HepG2 (cell line): ENCODE data around the gene MCM6. TPM values are rescaled to one million over a fixed set of nuclear protein-coding genes. Genes with fewer than 3 reads are reported as not detected.
A peak's percentile ranks its signal among the peaks of the same experiment; 100 is the strongest.

Source experiments
- CAMTA2 ChIP-seq: sonication (generic); formaldehyde crosslinking; IDR thresholded peaks from 2 replicates; pipeline ENCODE4 v1.4.0; 2020; ENCODE audit warnings: mild to moderate bottlenecking, missing genetic modification reagents, borderline replicate concordance
- CBX2 ChIP-seq, 2 experiments: fragments of 200-600 bp in 1 of 2; sonication (generic); formaldehyde crosslinking in 1 of 2; IDR thresholded peaks; 2 replicates each; pipeline versions ENCODE4 v1.7.0 to v1.8.1; 2018 to 2022; ENCODE audit warnings: low read depth in 2 of 2, low read length in 1 of 2, mild to moderate bottlenecking in 1 of 2, missing genetic modification reagents in 1 of 2
- ELF4 ChIP-seq: sonication (generic); formaldehyde crosslinking; IDR thresholded peaks from 2 replicates; pipeline ENCODE4 v1.5.0; 2020; ENCODE audit warnings: missing genetic modification reagents, mild to moderate bottlenecking, moderate library complexity, borderline replicate concordance
- HNRNPLL ChIP-seq: fragments of 200-400 bp; formaldehyde crosslinking; IDR thresholded peaks from 2 replicates; pipeline ENCODE4 v1.6.1; 2017; ENCODE audit warnings: mild to moderate bottlenecking, low read depth, low read length; ENCODE audit not compliant: poor library complexity, severe bottlenecking
- HOXA7 ChIP-seq: sonication (generic); formaldehyde crosslinking; IDR thresholded peaks from 2 replicates; pipeline ENCODE4 v1.8.1; 2022; ENCODE audit warnings: mild to moderate bottlenecking, missing genetic modification reagents, moderate library complexity
- IKZF4 ChIP-seq: sonication (generic); formaldehyde crosslinking; IDR thresholded peaks from 2 replicates; pipeline ENCODE4 v1.5.1; 2020; ENCODE audit warnings: borderline replicate concordance, mild to moderate bottlenecking, low read depth, missing genetic modification reagents; ENCODE audit errors: not compliant biosample characterization
- IRF9 ChIP-seq: sonication (generic); formaldehyde crosslinking; IDR thresholded peaks from 2 replicates; pipeline ENCODE4 v1.8.0; 2022; ENCODE audit warnings: missing genetic modification reagents, mild to moderate bottlenecking, borderline replicate concordance
- JDP2 ChIP-seq: sonication (generic); formaldehyde crosslinking; IDR thresholded peaks from 2 replicates; pipeline ENCODE4 v1.8.1; 2022; ENCODE audit warnings: missing genetic modification reagents, borderline replicate concordance
- KDM3A ChIP-seq: IDR thresholded peaks from 2 replicates; pipeline ENCODE4 v1.6.1; 2018; ENCODE audit warnings: low read depth, missing compliant biosample characterization
- MAX ChIP-seq: IDR thresholded peaks from 2 replicates; pipeline ENCODE4 v1.6.1; 2012; ENCODE audit warnings: inconsistent platforms
- NFATC3 ChIP-seq: sonication (generic); formaldehyde crosslinking; IDR thresholded peaks from 2 replicates; pipeline ENCODE4 v1.5.1; 2020; ENCODE audit warnings: mild to moderate bottlenecking, missing genetic modification reagents
- NFKB2 ChIP-seq: sonication (generic); formaldehyde crosslinking; IDR thresholded peaks from 2 replicates; pipeline ENCODE4 v1.4.0; 2020; ENCODE audit warnings: missing genetic modification reagents, borderline replicate concordance
- NFKBIZ ChIP-seq: IDR thresholded peaks from 2 replicates; pipeline ENCODE4 v1.6.1; 2018; ENCODE audit warnings: missing genetic modification reagents, missing compliant biosample characterization
- POLR2AphosphoS5 ChIP-seq: IDR thresholded peaks from 2 replicates; pipeline ENCODE4 v1.6.1; 2012; ENCODE audit warnings: low read depth, low read length
- SIN3B ChIP-seq: fragments of 150-350 bp; IDR thresholded peaks from 2 replicates; pipeline ENCODE4 v1.6.1; 2014; ENCODE audit warnings: low read length
- SP5 ChIP-seq: IDR thresholded peaks from 2 replicates; pipeline ENCODE4 v1.6.1; 2016; ENCODE audit warnings: low read depth, borderline replicate concordance
- SSRP1 ChIP-seq: IDR thresholded peaks from 2 replicates; pipeline ENCODE4 v1.6.1; 2016; ENCODE audit warnings: control low read depth
- ZBTB3 ChIP-seq: sonication (generic); formaldehyde crosslinking; IDR thresholded peaks from 2 replicates; pipeline ENCODE4 v1.4.0; 2020; ENCODE audit warnings: low read depth, mild to moderate bottlenecking, moderate library complexity, missing genetic modification reagents, borderline replicate concordance
- ZNF143 ChIP-seq: sonication (generic); formaldehyde crosslinking; IDR thresholded peaks from 2 replicates; pipeline ENCODE4 v1.4.0; 2020; ENCODE audit warnings: missing genetic modification reagents
- ZNF275 ChIP-seq: sonication (generic); formaldehyde crosslinking; IDR thresholded peaks from 2 replicates; pipeline ENCODE4 v1.8.0; 2022; ENCODE audit warnings: missing genetic modification reagents, mild to moderate bottlenecking, inconsistent platforms, borderline replicate concordance
- ZNF333 ChIP-seq: sonication (generic); formaldehyde crosslinking; IDR thresholded peaks from 2 replicates; pipeline ENCODE4 v1.4.0; 2020; ENCODE audit warnings: mild to moderate bottlenecking, missing genetic modification reagents, borderline replicate concordance
- ZNF563 ChIP-seq: sonication (generic); formaldehyde crosslinking; IDR thresholded peaks from 2 replicates; pipeline ENCODE4 v1.8.0; 2022; ENCODE audit warnings: mild to moderate bottlenecking, moderate library complexity, missing genetic modification reagents
- ZNF614 ChIP-seq: IDR thresholded peaks from 2 replicates; pipeline ENCODE4 v1.6.1; 2018; ENCODE audit warnings: missing biosample characterization, missing genetic modification reagents, inconsistent platforms, borderline replicate concordance
- ZNF879 ChIP-seq: sonication (generic); formaldehyde crosslinking; IDR thresholded peaks from 2 replicates; pipeline ENCODE4 v1.8.1; 2023; ENCODE audit warnings: missing genetic modification reagents
- ZXDC ChIP-seq: sonication (generic); formaldehyde crosslinking; IDR thresholded peaks from 2 replicates; pipeline ENCODE4 v1.5.0; 2020; ENCODE audit warnings: mild to moderate bottlenecking, missing genetic modification reagents
- polyA plus RNA-seq, 8 experiments: library from polyadenylated mRNA; depleted of rRNA in 3 of 8; stranded (reverse) in 7 of 8; unstranded in 1 of 8; fragments of >200 nt; fragmentation: Illumina TruSeq in 4 of 8; extraction: Trizol in 4 of 8; gene quantifications; 2 replicates each; pipeline versions ENCODE4 v1.2.1 to v1.2.3, GENCODE V29; 2011 to 2016; ENCODE audit warnings: low read depth in 4 of 8, missing spikeins in 1 of 8, mixed read lengths in 1 of 8; ENCODE audit not compliant: insufficient read depth in 1 of 8
- total RNA-seq, 5 experiments: library from RNA; depleted of rRNA; stranded (reverse); fragments of >200 nt; fragmentation: Illumina TruSeq; extraction: Trizol; gene quantifications; 2 replicates each; pipeline ENCODE4 v1.2.3, GENCODE V29; 2016; ENCODE audit warnings: low read depth in 1 of 5

The MCM6 gene
- total and polyA plus RNA-seq, 2 of the 13 experiments (the other 11 are each of a cell fraction or from before 2014, with no cell fraction given): 9.7 to 18.7 TPM

- TF ChIP-seq ZNF614 (CRISPR knock-in tag): no peak
- no peak for TF ChIP-seq SIN3B
- peak; percentile 72 for TF ChIP-seq JDP2 (CRISPR knock-in tag)
- TF ChIP-seq NFATC3 (CRISPR knock-in tag): no peak; the same call in 1 of the 2 replicates
- TF ChIP-seq SSRP1 (CRISPR knock-in tag): no peak
- no peak for TF ChIP-seq POLR2AphosphoS5
- peak; percentile 67 for TF ChIP-seq ZNF563 (CRISPR knock-in tag)
- peak; percentile 85; the same call in 1 of the 2 replicates for TF ChIP-seq ZNF275
- no peak for TF ChIP-seq NFKBIZ (CRISPR knock-in tag)
- peak; percentile 78; the same call in 1 of the 2 replicates for TF ChIP-seq NFKB2 (CRISPR knock-in tag)
- no peak for TF ChIP-seq CAMTA2 (CRISPR knock-in tag)
- TF ChIP-seq IRF9 (CRISPR knock-in tag): no peak; the same call in 1 of the 2 replicates
- TF ChIP-seq ZNF879 (CRISPR knock-in tag): no peak; the same call in 1 of the 2 replicates
- 0 out of 2 replicates have a peak, but pooled peaks have one; percentile 40 for TF ChIP-seq ZNF333
- TF ChIP-seq CBX2 (IDR thresholded peaks at IDR 0.05; ENCODE audit: low read depth, low read length): no peak
- TF ChIP-seq CBX2 (CRISPR knock-in tag; IDR thresholded peaks at IDR 0.05; ENCODE audit: low read depth): no peak
- TF ChIP-seq HOXA7 (CRISPR knock-in tag): peak; percentile 88; the same call in 1 of the 2 replicates
- no peak for TF ChIP-seq ZXDC
- TF ChIP-seq ZNF143 (CRISPR knock-in tag): no peak
- TF ChIP-seq MAX: peak; percentile 86
- TF ChIP-seq ZBTB3 (CRISPR knock-in tag): peak; percentile 47; the same call in 1 of the 2 replicates
- TF ChIP-seq KDM3A (CRISPR knock-in tag): no peak
- no peak for TF ChIP-seq SP5
- no peak; the same call in 1 of the 2 replicates for TF ChIP-seq ELF4 (CRISPR knock-in tag)
- TF ChIP-seq IKZF4 (CRISPR knock-in tag): peak; percentile 38
- TF ChIP-seq HNRNPLL: peak; percentile 64
These were observed at the start of gene MCM6 (continued) for GRCh38 chr2:135876066-135876711.
